ENCODE measurements around the gene TNFRSF6B. TPM values are rescaled to one million over a fixed set of nuclear protein-coding genes. Genes with fewer than 3 reads are reported as not detected.
A peak's percentile ranks its signal among the peaks of the same experiment; 100 is the strongest.

The TNFRSF6B gene
- total RNA-seq, 1 donor, result 0.36 TPM

DNA sequence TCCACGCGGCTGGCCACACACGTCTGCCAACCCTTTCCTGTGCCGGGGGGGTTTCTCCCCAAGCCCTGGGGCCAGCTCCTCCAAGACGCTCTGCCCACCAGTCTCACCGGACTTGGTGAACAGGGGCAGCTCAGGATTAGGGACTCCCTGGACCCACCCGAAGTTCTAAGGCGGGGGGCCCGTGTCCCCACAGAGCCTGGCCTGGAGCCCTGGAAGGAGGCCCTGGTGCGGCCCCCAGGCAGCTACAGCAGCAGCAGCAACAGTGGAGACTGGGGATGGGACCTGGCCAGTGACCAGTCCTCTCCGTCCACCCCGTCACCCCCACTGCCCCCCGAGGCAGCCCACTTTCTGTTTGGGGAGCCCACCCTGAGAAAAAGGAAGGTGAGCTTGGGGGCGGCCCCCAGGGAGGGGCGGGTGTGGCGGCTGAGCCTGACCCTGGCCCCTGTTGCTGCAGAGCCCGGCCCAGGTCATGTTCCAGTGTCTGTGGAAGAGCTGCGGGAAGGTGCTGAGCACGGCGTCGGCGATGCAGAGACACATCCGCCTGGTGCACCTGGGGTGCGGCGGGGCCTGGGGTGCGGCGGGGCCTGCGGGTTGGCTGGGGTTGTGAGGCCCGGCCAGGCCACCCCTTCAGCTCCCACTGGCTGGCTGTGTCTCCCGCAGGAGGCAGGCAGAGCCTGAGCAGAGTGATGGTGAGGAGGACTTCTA, 45.4 kb downstream of the TNFRSF6B start:
- TF ChIP-seq, protein P1, sequence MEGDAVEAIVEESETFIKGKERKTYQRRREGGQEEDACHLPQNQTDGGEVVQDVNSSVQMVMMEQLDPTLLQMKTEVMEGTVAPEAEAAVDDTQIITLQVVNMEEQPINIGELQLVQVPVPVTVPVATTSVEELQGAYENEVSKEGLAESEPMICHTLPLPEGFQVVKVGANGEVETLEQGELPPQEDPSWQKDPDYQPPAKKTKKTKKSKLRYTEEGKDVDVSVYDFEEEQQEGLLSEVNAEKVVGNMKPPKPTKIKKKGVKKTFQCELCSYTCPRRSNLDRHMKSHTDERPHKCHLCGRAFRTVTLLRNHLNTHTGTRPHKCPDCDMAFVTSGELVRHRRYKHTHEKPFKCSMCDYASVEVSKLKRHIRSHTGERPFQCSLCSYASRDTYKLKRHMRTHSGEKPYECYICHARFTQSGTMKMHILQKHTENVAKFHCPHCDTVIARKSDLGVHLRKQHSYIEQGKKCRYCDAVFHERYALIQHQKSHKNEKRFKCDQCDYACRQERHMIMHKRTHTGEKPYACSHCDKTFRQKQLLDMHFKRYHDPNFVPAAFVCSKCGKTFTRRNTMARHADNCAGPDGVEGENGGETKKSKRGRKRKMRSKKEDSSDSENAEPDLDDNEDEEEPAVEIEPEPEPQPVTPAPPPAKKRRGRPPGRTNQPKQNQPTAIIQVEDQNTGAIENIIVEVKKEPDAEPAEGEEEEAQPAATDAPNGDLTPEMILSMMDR (IDR thresholded peaks at IDR 0.05; ENCODE audit: insufficient read depth, low read length), result no peak
- peak overlapping the region; percentile 78 for H3K4me3 ChIP-seq (ENCODE audit: low read depth, low read length)
- DNase-seq (ENCODE audit: low read depth), result no peak

DNA sequence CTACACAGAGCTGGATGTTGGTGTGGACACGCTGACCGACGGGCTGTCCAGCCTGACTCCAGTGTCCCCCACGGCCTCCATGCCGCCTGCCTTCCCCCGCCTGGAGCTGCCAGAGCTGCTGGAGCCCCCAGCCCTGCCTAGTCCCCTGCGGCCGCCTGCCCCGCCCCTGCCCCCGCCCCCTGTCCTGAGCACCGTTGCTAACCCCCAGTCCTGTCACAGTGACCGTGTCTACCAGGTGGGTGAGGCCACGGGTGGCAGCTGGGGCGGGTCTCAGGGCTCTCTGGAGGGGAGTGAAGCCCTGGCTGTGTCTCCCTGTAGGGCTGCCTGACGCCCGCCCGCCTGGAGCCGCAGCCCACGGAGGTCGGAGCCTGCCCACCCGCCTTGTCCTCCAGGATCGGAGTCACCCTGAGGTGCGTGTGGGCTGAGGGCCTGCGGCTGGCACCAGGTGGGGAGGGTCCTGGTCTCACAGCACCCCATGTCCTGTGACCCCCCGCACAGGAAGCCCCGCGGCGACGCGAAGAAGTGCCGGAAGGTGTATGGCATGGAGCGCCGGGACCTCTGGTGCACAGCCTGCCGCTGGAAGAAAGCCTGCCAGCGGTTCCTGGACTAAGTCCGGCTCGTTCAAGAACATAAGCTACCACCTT, 46.1 kb downstream of the TNFRSF6B start:
- TF ChIP-seq, protein P1 (IDR thresholded peaks at IDR 0.05; ENCODE audit: insufficient read depth, low read length), result no peak
- H3K4me3 ChIP-seq (ENCODE audit: low read depth, low read length), result no peak overlapping the region
- DNase-seq (ENCODE audit: low read depth), result no peak

DNA sequence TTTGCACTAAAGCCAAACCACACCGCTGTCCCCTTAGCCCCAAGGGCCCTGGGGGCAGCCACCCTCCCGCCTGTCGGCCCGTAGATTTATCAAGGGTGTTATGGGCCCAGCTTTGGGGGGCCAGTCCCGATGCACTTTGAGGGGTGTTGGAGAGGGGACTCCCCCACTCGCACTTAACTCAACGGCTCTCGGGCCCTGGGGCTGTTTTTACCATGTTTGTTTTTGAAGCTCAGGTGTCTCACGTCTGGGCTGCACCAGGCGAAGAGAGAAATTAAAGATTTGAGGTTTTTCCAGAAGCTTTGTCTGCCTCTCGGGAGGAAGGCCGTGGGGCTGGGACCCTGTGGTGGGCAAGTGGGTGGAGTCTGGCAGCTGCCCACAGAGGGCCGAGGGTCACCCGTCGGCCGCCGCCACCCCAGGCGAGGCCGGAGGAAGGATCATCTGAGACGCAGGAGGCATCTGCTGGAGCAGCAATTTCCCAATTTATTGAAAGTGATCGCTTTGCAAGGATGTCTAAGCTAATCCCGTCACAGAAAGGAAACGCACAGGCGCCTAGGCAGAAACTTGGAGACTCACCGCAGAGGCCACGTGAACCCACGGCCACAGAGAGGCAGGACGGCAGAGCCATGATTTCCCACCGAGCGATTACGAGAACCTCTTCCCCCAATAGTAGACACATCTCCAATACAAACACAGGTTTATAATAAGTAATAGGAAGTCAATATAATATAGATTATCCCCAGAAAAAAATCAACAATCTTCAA, 46.9 kb downstream of the TNFRSF6B start:
- DNase-seq (ENCODE audit: low read depth), result no peak
- no peak overlapping the region for H3K4me3 ChIP-seq (ENCODE audit: low read depth, low read length)
- TF ChIP-seq, protein P1 (IDR thresholded peaks at IDR 0.05; ENCODE audit: insufficient read depth, low read length), result no peak

DNA sequence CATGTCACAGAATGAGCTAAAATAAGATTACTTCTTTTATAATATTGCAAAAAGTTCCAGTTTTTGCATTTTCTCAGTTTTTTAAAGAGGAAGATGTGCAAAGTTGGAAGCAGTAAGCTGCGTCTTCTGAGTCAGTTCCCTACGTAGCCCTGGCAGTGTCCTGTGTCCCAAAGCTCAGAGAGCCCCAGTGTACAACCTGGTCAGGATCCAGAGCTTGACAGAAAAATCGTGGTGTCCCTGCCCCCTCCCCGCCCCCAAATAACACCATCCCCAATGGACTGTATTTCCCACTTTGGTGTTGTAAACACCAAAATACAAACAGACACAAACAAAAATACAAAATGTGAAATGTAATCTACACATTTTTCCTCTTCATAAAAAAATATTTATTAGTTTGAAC, 47.7 kb downstream of the TNFRSF6B start:
- H3K4me3 ChIP-seq (ENCODE audit: low read depth, low read length), result no peak overlapping the region
- TF ChIP-seq, protein P1 (IDR thresholded peaks at IDR 0.05; ENCODE audit: insufficient read depth, low read length), result no peak
- DNase-seq (ENCODE audit: low read depth), result no peak

DNA sequence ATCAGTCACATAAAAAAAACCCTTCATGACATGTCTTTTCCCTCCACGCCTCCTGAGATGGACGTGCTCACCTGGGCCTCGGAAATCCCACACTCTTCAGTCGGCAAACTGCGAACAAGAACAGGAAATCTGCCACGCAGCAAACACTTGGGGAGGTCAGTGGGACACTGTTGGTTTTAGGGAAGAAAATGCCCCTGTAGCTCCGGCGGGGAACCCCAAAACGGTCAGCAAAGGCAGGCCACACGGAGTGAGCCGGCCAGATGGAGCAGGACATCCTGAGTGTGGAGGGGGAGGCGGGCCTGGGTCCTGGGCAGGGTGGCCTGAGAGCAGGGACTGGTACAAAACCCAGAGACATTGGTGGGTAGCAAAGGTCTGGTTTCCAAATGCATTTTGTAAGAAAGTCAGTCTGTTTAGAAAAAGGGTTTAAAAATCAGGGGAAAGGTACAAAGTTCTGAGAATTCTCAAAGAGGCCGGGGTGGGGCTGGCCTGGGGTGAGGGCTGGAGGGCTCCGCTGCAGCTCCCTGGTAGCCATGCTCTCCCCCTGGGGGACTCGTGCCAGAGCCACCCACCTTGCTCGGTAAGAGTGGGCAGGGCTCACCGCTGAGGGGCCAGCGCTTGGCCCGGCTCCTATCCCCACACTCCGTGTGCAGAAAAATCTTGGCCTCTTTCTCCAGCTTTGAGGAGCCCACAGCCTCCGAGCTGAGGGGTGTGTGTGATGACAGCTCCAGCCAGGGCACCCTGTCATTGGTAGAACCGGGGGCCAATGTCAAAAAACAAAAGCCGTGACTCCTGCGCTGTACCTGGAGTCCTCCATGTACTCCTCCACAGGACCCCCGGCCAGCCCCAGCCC, 48.3 kb downstream of the TNFRSF6B start:
- TF ChIP-seq, protein P1 (IDR thresholded peaks at IDR 0.05; ENCODE audit: insufficient read depth, low read length), result no peak
- no peak for DNase-seq (ENCODE audit: low read depth)
- no peak overlapping the region for H3K4me3 ChIP-seq (ENCODE audit: low read depth, low read length)

DNA sequence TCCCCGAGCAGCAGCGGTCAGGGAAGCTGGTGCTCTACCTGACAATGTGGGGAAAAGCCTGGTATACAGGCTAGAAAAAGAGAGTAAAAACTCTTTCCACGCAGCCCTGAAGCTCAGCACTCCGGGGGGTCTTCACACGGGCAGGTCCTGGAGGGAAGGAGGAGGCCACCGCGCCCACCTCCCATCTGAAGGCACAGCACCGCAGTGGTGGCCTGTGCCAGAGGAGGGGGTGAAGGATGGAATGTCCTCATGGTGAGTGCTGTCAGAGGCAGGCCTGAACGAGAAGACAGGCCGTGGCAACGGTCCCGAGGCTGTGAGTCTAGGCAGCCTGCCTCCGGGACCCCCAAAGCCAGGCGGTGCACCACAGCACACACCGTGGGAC, 49.0 kb downstream of the TNFRSF6B start:
- TF ChIP-seq, protein P1 (IDR thresholded peaks at IDR 0.05; ENCODE audit: insufficient read depth, low read length), result no peak
- no peak for DNase-seq (ENCODE audit: low read depth)
- no peak overlapping the region for H3K4me3 ChIP-seq (ENCODE audit: low read depth, low read length)
